Measurements from ENCODE around the gene CTNNA3.

DNA sequence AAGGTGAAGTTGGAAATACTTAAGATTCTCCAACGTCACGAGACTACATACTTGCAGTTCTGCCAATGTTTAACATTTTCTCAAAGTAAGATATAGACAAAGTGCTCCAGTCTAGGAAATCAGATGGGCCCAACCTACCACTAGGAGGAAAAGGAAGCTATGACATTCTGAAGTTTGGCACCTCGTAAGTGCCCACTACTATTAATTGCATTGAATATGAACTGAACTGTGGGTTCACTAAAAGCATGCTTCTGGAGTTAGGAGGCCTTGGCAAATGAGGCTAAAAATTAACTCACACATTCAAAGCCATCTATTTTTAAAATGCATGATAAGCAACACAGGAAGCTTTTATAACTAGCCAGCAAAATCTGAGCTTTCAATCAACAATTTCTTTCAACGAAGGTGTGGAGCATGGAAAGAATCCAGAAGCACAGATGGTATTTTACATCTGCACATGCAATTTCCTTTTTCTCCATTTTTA, 620.5 kb downstream of the CTNNA3 start:
- TF ChIP-seq, protein P1, sequence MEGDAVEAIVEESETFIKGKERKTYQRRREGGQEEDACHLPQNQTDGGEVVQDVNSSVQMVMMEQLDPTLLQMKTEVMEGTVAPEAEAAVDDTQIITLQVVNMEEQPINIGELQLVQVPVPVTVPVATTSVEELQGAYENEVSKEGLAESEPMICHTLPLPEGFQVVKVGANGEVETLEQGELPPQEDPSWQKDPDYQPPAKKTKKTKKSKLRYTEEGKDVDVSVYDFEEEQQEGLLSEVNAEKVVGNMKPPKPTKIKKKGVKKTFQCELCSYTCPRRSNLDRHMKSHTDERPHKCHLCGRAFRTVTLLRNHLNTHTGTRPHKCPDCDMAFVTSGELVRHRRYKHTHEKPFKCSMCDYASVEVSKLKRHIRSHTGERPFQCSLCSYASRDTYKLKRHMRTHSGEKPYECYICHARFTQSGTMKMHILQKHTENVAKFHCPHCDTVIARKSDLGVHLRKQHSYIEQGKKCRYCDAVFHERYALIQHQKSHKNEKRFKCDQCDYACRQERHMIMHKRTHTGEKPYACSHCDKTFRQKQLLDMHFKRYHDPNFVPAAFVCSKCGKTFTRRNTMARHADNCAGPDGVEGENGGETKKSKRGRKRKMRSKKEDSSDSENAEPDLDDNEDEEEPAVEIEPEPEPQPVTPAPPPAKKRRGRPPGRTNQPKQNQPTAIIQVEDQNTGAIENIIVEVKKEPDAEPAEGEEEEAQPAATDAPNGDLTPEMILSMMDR (conservative IDR thresholded peaks at IDR 0.05 in 1 of 2, IDR thresholded peaks at IDR 0.05 in 1 of 2; ENCODE audit: extremely low read depth in 1 of 2, insufficient read depth in 1 of 2, low read depth in 1 of 2, low read length in 2 of 2): no peak
- TF ChIP-seq EZH2 (IDR thresholded peaks at IDR 0.05; ENCODE audit: borderline replicate concordance, low read length): no peak

Data from mammary epithelial cell (primary cell).